OCI-LY7 (cell line): ENCODE measurements around the gene CNIH1. TPM values are rescaled to one million over a fixed set of nuclear protein-coding genes. Genes with fewer than 3 reads are reported as not detected.
"Not testable (repeated sequence)": the region's sequence is repeated elsewhere in the genome, so short reads cannot be mapped to it uniquely, and the experiment has no call there.

Experiments
- BruUV-seq: library from RNA; stranded (reverse); fragments of 400-500 nt; replicated peaks from 2 replicates; lab custom pipeline; 2021; lab: Mats Ljungman, UMichigan
- CTCF ChIA-PET: fragments of 300-600 bp; sonication (Branson Sonifier 250); formaldehyde crosslinking; loops from one replicate; lab custom pipeline; 2022; ENCODE audit warnings: antibody characterized with exemption; ENCODE audit not compliant: unreplicated experiment; lab: Charles Lee
- POLR2A ChIA-PET: fragments of 300-600 bp; sonication (Branson Sonifier 250); formaldehyde crosslinking; loops from one replicate; lab custom pipeline; 2022; ENCODE audit warnings: antibody characterized with exemption; lab: Charles Lee
- DNase-seq: peaks from one replicate; pipeline ENCODE4 v3.0.0-alpha.2; 2015; ENCODE audit warnings: low spot score
- H2AFZ ChIP-seq: fragments of 200-600 bp; sonication (generic), shearing (Covaris generic); 2 replicates; pipeline ENCODE4 v1.6.1; 2014; ENCODE audit warnings: mild to moderate bottlenecking, antibody characterized with exemption, low read length, moderate library complexity
- H3K27ac ChIP-seq: fragments of 200-600 bp; sonication (generic); 2 replicates; pipeline ENCODE4 v1.5.1; 2014; ENCODE audit warnings: mixed run types, low read depth, mild to moderate bottlenecking, moderate library complexity, low read length, inconsistent platforms; ENCODE audit not compliant: poor library complexity, severe bottlenecking
- H3K36me3 ChIP-seq: fragments of 200-600 bp; sonication (generic); 2 replicates; pipeline ENCODE4 v1.6.1; 2014; ENCODE audit warnings: mild to moderate bottlenecking, antibody characterized with exemption, low read length, moderate library complexity, mixed read lengths; ENCODE audit not compliant: insufficient read depth
- H3K4me1 ChIP-seq: fragments of 200-600 bp; sonication (generic); 2 replicates; pipeline ENCODE4 v1.5.1; 2014; ENCODE audit warnings: mild to moderate bottlenecking, low read length; ENCODE audit not compliant: insufficient read depth, poor library complexity, severe bottlenecking
- H3K4me2 ChIP-seq: fragments of 200-600 bp; sonication (generic); 2 replicates; pipeline ENCODE4 v1.6.1; 2014; ENCODE audit warnings: mild to moderate bottlenecking, low read length
- H3K4me3 ChIP-seq: fragments of 200-600 bp; sonication (generic); 2 replicates; pipeline ENCODE4 v1.5.1; 2014; ENCODE audit warnings: mild to moderate bottlenecking, low read depth, low read length; ENCODE audit not compliant: poor library complexity, severe bottlenecking
- H3K79me2 ChIP-seq: fragments of 200-600 bp; sonication (generic); 2 replicates; pipeline ENCODE4 v1.6.1; 2016; ENCODE audit warnings: low read depth, mild to moderate bottlenecking, low read length, moderate library complexity, mixed read lengths; ENCODE audit not compliant: insufficient read depth
- H3K9me2 ChIP-seq: fragments of 200-600 bp; sonication (generic); 2 replicates; pipeline ENCODE4 v1.6.1; 2016; ENCODE audit warnings: mild to moderate bottlenecking, low read length, mixed read lengths; ENCODE audit not compliant: insufficient read depth
- H3K9me3 ChIP-seq: fragments of 200-600 bp; sonication (generic); 2 replicates; pipeline ENCODE4 v1.6.1; 2014; ENCODE audit warnings: mild to moderate bottlenecking, mixed run types, low read length, mixed read lengths
- H4K20me1 ChIP-seq: fragments of 200-600 bp; sonication (generic); 2 replicates; pipeline ENCODE4 v1.6.1; 2014; ENCODE audit warnings: mild to moderate bottlenecking, antibody characterized with exemption, low read length, moderate library complexity, mixed read lengths; ENCODE audit not compliant: insufficient read depth
- EZH2phosphoT487 ChIP-seq: fragments of 200-600 bp; sonication (generic); IDR thresholded peaks from 2 replicates; pipeline ENCODE4 v1.6.1; 2018; ENCODE audit warnings: low read depth, borderline replicate concordance, mild to moderate bottlenecking, mixed run types, antibody characterized with exemption, low read length, moderate library complexity, mixed read lengths
- intact Hi-C: fragments of 100-400 bp; cut with micrococcal nuclease; formaldehyde crosslinking; loops from one replicate; pipeline ENCODE4 v1.10.0; 2022; ENCODE audit not compliant: unreplicated experiment
- total RNA-seq, 2 experiments: library from RNA; depleted of rRNA in 1 of 2; stranded (reverse); fragments of >200 nt in 1 of 2; shearing (Covaris generic) in 1 of 2; gene quantifications; 2 replicates each; pipeline ENCODE4 v1.2.3, GENCODE V29; 2014 to 2022
- TF ChIP-seq, protein P1 (sequence below): fragments of 200-600 bp; sonication (generic); conservative IDR thresholded peaks from 2 replicates; pipeline ENCODE4 v1.5.1; 2014; ENCODE audit warnings: mild to moderate bottlenecking, antibody characterized with exemption, low read length, moderate library complexity, mixed read lengths

The CNIH1 gene
- total RNA-seq, 2 experiments from 2014 or later = 29.7 to 96.6 TPM

DNA sequence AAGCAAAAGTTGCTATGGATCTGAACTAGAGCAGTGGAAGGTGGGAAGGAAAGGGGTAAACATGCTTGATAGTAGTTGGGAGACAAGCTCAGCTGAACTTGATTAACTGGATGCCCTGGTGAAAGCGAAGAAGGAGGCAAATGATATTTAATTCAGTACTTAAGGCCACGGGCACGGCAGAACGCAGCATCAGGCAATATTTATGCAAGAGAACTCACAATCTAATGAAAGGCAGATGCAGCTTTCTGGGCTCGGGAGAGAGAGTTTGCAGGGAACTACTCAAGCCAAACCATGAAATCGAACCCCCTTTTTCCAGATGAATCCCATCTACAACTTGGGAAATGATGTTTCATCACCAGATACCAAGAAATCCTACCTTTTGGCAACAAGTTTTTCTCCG is 3.5 kb upstream of the CNIH1 start:
- BruUV-seq = no TSS peak
- Histone ChIP-seq H2AFZ (no peak overlapping the region), H3K4me2 (no peak overlapping the region), H4K20me1 (peaks cover 9% of the 10 kb centered on the region), H3K4me1 (peaks cover 12% of the 10 kb centered on the region), H3K9me2 (no peaks in the 10 kb centered on the region), H3K79me2 (peaks cover 11% of the 10 kb centered on the region), H3K9me3 (no peaks in the 10 kb centered on the region), H3K36me3 (peaks cover 7% of the 10 kb centered on the region), H3K4me3 (no peak overlapping the region), H3K27ac (no peak overlapping the region)
- DNase-seq = no peak
- intact Hi-C loops = no loop called here
- TF ChIP-seq EZH2phosphoT487 = no peak
- TF ChIP-seq, protein P1, sequence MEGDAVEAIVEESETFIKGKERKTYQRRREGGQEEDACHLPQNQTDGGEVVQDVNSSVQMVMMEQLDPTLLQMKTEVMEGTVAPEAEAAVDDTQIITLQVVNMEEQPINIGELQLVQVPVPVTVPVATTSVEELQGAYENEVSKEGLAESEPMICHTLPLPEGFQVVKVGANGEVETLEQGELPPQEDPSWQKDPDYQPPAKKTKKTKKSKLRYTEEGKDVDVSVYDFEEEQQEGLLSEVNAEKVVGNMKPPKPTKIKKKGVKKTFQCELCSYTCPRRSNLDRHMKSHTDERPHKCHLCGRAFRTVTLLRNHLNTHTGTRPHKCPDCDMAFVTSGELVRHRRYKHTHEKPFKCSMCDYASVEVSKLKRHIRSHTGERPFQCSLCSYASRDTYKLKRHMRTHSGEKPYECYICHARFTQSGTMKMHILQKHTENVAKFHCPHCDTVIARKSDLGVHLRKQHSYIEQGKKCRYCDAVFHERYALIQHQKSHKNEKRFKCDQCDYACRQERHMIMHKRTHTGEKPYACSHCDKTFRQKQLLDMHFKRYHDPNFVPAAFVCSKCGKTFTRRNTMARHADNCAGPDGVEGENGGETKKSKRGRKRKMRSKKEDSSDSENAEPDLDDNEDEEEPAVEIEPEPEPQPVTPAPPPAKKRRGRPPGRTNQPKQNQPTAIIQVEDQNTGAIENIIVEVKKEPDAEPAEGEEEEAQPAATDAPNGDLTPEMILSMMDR = no peak
- ChIA-PET POLR2A (interaction anchor here (1.0 to 1.2 kb wide), 2 partner anchors 10 to 11 kb away, joined by 3 read pairs; no protein-coding TSS in a partner anchor), CTCF (no interaction called here)

DNA sequence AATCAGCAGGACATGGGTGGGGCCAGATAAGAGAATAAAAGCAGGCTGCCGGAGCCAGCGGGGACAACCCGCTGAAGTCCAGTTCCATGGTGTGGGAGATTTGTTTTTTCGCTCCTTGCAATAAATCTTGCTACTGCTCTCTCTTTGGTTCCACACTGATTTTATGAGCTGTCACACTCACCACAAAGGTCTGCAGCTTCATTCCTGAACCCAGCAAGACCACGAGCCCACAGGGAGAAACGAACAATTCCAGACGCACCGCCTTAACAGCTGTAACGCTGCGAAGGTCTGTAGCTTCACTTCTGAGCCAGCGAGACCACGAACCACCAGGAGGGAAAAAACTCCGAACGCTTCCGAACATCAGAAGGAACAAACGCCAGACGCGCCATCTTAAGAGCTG is 2.8 kb upstream of the CNIH1 start:
- intact Hi-C loops = no loop called here
- peaks cover 12% of the 10 kb centered on the region for H4K20me1 ChIP-seq
- peaks cover 13% of the 10 kb centered on the region for H3K36me3 ChIP-seq
- no peak for TF ChIP-seq EZH2phosphoT487
- TF ChIP-seq, protein P1 = no peak
- POLR2A ChIA-PET = interaction anchor here (1.0 to 1.2 kb wide), 2 partner anchors 10 to 12 kb away, joined by 3 read pairs; no protein-coding TSS in a partner anchor
- H3K4me3 ChIP-seq = no peak overlapping the region
- BruUV-seq = no TSS peak
- no peak overlapping the region for H3K4me2 ChIP-seq
- no peaks in the 10 kb centered on the region for H3K9me3 ChIP-seq
- no peak overlapping the region for H3K27ac ChIP-seq
- DNase-seq = no peak
- H3K9me2 ChIP-seq = no peaks in the 10 kb centered on the region
- H3K4me1 ChIP-seq = peaks cover 19% of the 10 kb centered on the region
- CTCF ChIA-PET = no interaction called here
- H2AFZ ChIP-seq = no peak overlapping the region
- peaks cover 18% of the 10 kb centered on the region for H3K79me2 ChIP-seq

DNA sequence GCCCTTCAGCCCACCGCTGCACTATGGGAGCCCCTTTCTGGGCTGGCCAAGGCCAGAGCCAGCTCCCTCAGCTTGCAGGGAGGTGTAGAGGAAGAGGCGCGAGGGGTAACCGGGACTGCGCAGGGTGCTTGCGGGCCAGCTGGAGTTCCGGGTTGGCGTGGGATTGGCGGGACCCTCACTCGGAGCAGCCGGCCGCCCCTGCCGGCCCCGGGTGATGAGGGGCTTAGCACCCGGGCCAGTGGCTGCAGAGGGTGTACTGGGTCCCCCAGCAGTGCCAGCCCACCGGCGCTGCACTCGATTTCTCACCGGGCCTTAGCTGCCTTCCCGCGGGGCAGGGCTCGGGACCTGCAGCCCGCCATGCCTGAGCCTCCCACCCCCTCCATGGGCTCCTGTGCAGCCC is 1.8 kb upstream of the CNIH1 start:
- H3K9me2 ChIP-seq, H3K4me3 ChIP-seq, CTCF ChIA-PET, H3K27ac ChIP-seq, BruUV-seq, H2AFZ ChIP-seq, H3K4me2 ChIP-seq, H3K9me3 ChIP-seq, DNase-seq, intact Hi-C loops: not testable (repeated sequence)
- H3K36me3 ChIP-seq = peaks cover 22% of the 10 kb centered on the region
- H4K20me1 ChIP-seq = peaks cover 20% of the 10 kb centered on the region
- peaks cover 30% of the 10 kb centered on the region for H3K4me1 ChIP-seq
- POLR2A ChIA-PET = interaction anchor here (1.2 kb wide), 1 partner anchor 46 kb away, joined by 5 read pairs; the partner anchor contains the start of gene CDKN3
- H3K79me2 ChIP-seq = peaks cover 28% of the 10 kb centered on the region
